HG03439 (cell line): ENCODE results near the gene ARHGAP45.
"Not testable (repeated sequence)": the region's sequence is repeated elsewhere in the genome, so short reads cannot be mapped to it uniquely, and the experiment has no call there.

ENCODE experiments used
- ATAC-seq: cut with Tn5 transposase; IDR thresholded peaks from one replicate; pipeline ENCODE4 v1.9.1; 2021; ENCODE audit warnings: mild to moderate bottlenecking, moderate library complexity; ENCODE audit not compliant: unreplicated experiment

The ARHGAP45 gene

DNA sequence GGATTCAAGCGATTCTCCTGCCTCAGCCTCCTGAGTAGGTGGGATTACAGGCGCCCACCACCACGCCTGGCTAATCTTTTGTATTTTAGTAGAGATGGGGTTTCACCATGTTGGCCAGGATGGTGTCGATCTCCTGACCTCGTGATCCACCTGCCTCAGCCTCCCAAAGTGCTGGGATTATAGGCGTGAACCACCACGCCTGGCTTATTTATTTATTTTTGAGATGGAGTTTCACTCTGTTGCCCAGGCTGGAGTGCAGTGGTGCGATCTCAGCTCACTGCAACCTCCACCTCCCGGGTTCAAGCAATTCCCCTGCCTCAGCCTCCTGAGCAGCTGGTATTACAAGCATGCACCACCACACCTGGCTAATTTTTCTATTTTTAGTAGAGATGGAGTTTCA, 47.8 kb downstream of the ARHGAP45 start:
- not testable (repeated sequence) for ATAC-seq

DNA sequence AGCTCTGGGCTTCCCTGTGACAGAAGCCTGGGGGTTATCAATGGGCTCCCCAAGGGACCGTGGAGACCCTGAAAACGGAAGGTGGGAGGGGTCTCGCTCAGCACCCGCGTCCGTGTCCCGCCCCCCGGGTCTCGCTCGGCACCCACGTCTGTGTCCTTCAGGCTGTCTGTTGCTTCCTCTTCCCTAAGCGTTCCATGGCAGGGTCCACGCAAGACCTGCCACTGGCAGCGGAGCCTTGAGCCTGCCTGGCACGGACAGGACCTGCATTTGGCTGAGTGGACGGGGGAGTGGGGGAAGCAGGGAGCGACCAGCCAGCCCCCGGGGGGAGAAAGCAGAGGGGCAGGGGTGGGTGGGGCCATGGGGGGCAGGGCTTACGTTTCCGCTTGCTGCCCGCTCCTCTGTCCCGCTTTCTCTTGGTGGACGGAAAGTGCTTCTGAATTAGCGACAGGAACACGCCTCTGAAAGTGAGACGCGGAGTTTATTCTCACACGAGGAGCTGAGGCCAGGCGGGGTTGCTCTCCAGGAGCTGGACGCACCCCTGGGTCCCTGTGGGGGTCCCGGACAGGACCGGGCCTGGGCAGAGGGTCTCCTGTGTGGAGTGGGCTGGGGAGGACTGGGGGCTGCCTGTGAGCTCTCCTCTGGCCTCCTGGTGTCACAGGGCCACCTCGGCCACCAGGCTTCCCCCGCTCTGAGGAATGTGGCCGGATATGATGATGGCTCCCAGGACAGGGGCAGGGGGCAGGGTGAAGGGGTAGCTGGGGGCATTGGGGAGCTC, 48.9 kb downstream of the ARHGAP45 start:
- ATAC-seq, result no peak

DNA sequence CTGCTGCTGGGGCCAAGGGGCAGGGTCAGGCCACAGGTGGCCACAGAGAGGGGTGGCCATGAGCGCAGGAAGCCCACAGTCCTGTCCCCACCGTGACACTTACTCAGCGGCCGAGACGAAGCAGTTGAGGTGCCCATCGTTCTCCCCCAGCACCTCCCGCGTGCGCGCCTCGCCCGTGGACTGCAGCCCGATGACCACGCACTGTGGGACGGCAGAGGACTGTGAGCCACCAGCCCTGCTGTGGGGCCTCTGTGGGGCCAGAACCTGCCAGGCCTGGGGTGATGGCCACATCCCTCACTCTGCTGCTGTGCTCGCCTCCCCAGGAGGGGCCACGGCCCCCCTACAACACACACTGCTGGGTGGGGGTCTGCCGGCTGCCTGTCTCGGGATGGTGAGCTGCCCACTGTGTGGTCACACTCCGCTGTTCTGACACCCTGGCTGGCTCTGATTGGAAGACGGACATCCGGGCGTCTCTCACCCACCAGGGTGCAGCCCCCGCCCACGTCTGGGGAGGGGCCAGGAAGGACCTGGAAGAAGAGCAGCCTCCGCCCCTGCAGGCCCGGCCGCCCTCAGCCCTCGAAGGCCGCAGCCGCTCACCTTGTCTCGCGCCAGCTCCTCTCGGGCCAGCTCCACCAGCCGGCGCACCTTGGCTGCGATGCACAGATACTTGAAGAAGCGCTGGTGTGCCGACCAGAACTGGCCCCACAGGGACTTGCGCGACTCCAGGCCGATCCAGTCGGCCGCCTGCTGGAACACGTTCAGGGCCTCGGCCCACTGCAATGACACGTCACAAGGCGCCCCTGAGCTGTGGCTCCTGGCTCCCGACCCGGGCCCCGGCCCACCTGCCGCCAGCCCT, 50.0 kb downstream of the ARHGAP45 start:
- ATAC-seq, result no peak

DNA sequence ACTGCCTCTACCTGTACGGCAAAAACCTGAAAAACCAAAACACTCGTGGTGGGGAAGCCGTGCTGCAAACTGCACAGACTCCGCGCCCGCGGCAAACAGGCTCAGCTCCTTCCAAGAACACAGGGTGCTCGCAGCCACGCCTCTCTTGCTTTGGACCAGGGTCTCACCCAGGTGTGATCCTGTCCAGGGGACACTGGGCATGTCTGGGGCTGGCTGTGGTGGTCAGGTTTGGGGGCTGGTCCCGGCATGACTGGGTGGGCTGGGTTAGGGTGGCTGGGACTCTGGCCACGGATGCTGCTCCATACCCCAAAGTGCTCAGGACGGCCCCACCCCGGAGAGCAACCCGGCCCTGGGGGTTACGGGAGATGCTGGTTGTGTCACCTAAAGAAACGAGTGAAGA, 50.7 kb downstream of the ARHGAP45 start:
- no peak for ATAC-seq

DNA sequence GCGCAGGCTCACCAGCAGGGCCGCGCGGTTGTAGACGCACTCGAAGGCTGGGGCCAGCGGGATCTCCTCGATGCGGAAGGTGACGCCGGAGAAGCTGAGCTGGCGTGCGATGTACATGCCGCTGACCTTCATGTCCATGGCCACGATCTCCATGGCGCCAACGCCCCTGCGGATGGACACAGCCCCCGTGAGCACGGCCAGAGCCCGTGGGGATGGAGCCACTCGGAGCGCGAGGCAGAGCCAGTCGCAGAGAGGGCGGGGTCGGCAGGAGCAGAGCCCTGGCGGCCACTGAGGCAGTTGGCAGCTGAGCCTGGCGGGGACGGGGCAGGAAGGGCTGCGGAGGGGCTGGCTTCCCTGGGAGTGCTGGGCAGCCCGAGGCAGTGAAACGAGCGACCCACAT, 52.0 kb downstream of the ARHGAP45 start:
- no peak for ATAC-seq

DNA sequence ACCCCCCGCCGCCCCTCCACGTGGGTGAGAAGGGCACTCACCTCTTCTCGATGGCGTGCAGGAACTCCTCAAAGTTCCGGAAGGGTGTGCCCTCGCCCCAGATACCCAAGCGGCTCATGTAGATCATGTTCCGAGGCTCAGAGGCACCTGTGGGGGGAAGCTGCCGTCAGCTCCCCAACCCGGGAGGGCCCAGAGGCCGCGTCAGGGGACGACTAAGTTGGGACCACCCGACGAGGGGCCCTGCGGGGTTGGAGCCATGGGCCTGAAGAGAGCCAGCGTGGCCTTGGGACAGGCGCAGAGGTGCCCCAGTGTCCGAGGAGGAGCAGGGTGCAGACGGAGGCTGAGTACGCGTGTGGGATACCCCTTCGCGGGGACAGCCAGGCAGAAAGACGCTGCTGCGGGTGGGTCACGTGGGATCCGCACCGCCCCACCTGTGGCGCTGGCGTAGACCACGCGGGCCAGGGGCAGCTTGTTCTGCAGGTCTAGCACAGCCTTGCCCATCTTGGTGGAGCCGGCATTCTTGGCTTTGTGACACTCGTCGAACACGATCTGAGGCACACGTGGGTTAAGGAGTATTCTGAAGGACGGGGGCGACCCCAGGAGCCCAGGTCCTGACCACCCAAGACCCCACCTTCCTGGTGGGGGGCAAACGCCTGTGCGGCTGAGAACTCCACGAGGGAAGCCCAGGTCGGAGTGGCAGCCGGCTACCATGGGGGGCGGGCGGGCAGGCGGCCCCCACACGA, 52.7 kb downstream of the ARHGAP45 start:
- ATAC-seq, result no peak

DNA sequence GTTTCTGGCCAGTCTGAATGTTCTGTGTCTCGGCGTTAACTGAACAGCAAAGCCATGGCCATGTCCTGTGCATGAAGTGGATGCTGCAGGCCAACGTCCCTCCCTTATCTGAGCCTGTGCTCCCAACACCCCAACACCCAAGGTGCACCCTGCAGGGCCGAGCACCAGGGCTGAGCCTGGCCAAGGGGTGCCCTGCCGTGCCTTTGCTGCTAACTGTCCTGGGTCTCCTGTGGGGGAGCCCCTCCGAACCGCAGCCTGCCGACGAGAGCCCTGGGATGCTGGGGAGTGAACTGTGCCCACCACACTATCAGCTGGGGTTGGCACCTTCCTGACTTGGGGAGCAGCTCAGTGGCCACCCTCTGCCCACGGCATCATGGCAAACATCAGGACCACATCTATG, 54.4 kb downstream of the ARHGAP45 start:
- no peak for ATAC-seq

DNA sequence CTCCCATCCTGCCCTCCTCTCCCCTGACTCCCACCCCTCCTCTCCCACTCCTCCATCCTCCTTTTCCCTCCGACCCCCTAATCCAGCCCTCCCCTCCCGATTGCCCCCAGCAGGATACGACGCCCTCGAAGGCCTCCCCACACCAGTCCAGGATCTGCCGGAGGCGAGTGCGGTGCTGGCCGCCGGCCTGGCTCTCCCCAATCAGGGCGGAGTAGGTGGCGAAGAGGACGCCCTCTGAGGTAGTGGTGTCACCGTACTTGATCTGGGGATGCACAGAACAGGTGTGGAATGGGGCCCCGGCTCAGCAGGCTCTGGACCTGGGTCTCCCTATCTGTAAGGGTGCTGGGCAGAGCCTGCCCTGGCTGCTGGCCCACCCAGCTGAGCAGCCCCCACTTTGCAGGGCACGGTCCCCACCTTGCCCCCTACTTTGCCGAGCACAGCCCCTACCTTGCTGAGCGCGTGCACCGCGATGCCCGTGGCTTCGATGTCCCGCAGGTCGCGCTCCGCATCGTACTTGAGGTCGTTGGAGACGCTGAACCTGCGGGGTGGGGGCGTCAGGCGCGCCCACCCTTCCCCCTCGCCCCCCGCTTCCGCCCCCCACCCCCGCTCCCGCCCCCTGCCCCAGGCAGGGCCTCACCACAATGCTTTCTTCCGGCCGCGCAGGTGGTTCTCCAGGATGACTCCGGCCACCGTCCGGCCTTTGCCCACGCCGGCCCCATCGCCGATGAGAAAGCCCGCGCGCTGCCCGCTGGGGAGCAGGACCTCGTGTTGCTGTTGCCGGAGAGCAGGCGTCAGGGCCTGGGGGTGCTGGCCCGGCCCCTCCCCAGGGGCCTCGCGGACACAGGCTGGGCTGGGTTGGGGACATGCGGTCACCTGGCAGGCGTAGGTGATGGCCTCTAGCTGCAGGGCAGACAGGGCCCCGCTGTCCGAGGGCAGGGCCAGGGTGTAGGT, 55.3 kb downstream of the ARHGAP45 start:
- ATAC-seq, result no peak

DNA sequence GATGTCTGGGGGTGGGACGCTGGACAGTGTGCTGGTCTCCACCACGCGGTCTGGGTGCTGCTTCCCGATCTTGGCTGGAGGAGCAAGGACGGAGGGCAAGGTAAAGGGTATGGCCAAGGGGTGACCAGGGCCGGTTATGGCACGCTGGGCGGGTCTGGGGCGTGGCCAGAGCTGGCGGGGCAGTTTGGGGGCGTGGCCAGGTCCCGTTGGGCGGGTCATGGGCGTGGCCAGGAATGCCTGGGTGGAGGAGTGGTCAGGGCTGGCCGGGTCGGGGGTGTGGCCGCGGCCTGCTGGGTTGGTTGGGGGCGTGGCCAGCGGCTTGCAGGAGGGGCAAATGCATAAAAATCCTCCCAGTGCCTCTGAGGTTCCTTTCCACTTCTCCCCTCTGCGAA, 56.0 kb downstream of the ARHGAP45 start:
- no peak for ATAC-seq

DNA sequence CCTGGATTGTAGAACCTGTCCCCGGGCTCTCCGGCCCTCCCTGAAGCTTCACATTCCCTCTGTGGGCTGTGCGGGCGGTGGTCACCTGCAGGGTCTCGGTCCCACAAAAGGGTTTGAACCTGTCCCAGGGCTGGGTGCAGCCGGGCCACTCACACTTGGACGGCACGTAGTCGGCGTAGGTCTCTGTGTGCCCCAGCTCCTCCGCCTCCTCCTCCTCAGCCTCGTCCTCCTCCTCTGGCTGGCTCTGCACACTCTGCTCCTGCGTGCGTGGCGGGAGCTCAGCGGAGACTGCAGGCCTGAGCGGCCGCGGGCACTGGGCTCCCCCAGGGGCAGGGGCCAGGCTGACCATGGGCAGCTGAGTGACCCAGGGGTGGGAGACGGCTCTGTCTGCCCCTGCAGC, 56.4 kb downstream of the ARHGAP45 start:
- ATAC-seq, result no peak

DNA sequence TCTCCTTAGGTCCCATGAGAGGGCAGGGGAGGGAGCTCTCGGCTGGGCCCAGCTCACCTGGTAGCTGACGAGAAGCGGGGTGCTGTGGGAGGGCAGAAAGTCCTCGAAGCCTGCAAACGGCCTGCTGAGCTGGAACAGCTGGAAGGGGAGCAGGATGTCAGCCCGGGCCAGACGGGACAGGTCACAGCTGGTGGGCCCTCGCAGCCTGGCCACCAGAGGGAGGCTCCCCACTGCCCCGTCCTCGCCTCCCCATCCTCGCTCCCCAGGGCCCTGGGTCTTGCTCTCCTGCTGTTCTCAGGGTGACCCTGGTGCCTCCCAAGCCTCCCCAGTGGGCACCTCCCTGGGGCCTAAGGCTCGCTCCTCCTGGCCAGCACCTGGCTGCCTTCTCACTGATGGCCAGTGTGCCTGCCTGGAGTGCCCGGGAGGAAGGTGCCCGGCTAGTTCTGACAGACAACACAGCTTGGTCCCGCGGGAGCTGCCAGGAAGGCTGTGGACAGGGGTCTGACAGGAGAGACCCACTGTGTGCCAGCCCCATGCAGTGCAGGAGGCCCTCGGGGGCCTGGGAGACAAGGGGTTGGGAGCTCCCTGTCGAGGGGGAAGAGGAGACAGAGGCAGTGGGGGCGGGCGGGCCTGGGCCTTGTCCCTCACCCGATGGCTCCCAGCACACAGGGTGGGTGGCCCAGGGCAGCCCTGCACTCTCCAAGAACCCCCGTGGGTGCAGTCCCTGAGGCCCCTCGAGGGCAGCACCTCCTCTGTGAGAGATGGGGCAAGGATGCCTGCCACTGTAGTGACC, 57.1 kb downstream of the ARHGAP45 start:
- ATAC-seq, result no peak

DNA sequence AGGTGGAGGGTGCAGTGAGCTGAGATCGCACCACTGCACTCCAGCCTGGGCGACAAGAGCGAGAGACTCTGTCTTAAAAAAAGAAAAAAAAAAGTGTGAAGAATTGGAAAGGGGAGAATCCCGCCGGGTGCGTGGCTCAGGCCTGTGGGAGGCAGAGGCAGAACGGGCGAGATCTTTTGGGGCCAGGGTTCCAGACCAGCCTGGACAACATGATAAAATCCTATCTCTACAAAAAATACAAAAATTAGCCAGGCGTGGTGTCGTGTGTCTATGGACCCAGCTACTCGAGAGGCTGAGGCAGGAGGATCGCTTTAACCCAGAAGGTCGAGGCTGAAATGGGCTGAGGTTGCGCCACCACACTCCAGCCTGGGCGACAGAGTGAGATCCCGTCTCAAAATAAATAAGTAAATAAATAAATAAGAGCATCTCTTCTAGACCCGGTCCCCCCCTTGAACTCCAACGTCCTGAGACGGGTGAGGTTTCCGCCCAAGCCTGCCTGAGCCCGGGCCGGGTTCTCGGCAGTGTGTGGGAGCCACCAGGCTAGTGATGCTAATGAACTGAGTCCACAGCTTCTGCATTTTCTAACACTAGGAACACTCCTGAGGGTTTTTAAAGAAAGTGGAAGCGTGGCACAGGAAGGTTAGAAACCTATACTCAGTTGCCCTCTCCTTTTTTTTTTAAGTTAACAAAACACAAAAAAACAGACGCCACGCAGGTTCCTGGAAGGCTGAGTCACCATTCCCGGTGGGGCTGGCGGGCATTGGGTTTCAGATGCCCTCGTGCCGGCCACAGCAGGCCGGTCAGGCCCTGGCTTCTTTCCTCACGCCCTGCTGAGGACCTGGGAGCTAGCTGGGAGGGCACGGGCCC, 58.9 kb downstream of the ARHGAP45 start:
- ATAC-seq, result no peak

DNA sequence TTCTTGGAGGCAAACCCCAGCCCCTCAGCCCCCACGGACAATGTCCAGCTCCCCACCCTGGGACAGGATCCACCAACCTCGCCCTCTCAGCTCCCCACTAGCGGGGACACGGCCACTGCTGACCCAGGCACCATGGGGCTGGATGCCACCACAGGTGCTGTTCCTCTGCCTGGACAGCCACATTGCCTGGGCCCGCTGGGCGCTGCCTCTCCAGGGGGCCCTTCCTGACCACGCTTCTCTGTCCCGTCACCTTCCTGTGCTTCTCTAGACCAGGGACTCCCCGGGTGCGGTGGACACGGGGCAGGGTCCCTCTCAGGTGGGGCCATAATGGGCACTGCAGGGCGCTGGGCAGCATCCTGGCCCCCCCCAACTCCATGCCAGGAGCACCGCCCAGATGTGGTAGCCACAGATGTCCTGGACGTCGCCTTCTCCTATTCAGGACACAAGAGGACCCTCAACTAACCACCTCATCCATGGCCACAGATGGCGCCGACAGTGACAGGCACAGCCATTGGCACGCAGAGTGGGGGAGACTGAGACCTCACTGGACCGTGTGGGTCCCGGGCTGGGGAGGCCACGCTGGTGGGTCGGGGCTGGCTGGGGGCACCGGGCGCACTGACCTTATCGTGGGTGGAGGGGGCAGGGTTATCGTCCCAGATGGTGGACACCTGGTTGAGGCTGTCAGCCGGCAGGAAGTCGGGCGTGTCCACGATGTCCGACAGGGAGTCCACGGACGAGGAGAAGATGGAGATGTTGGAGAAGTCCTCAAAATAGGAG, 60.2 kb downstream of the ARHGAP45 start:
- ATAC-seq, result no peak

DNA sequence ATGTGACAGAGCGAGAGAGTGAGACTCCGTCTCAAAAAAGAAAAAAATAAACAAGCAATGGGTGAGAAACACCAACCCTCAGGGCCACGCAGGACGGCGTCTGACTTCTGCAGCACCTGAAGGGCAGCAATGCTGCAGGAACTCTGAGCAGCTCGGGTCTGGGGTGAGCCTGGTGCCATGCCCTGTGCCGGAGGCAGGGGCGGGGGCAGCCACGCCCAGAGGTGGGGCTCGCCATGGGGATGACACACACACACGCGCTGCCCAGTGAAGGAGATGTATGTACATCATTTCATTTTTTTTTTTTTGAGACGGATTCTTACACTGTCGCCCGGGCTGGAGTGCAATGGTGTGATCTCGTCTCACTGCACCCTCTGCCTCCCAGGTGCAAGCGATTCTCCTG, 61.1 kb downstream of the ARHGAP45 start:
- no peak for ATAC-seq

DNA sequence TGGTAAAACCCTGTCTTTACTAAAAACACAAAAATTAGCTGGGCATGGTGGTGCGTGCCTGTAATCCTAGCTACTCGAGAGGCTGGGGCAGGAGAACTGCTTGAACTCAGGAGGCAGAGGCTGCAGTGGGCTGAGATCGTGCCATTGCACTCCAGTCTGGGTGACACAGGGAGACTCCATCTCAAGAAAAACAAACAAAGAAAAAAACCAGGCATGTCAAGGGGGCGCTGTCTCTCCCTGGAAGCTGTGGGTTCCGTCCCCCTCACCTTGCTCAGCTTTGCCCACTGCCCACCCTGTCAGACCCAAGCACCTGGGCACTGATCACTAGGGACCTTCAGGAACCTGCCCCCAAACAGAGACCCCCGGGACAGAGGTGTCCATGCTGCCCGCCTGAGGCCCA, 62.1 kb downstream of the ARHGAP45 start:
- not testable (repeated sequence) for ATAC-seq

DNA sequence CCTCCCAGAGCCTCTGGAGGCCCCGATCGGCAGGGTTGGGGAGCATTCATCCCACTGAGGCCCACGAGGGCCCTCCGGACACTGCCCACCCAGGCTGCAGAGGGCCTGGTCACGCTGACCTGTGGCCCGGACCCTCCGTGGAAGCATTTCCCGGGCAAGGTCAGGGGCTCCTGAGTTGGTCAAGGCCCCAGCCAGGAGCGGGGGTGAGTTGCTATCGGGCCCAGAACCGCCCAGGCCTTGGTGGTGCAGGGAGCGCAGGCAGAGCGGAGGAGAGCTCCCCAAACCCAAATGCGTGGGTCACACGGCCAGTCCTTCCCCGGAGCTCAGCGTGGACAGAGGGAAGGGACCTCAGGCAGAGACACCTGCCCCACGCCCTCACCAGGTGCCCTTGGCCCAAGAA, 62.6 kb downstream of the ARHGAP45 start:
- ATAC-seq, result no peak

DNA sequence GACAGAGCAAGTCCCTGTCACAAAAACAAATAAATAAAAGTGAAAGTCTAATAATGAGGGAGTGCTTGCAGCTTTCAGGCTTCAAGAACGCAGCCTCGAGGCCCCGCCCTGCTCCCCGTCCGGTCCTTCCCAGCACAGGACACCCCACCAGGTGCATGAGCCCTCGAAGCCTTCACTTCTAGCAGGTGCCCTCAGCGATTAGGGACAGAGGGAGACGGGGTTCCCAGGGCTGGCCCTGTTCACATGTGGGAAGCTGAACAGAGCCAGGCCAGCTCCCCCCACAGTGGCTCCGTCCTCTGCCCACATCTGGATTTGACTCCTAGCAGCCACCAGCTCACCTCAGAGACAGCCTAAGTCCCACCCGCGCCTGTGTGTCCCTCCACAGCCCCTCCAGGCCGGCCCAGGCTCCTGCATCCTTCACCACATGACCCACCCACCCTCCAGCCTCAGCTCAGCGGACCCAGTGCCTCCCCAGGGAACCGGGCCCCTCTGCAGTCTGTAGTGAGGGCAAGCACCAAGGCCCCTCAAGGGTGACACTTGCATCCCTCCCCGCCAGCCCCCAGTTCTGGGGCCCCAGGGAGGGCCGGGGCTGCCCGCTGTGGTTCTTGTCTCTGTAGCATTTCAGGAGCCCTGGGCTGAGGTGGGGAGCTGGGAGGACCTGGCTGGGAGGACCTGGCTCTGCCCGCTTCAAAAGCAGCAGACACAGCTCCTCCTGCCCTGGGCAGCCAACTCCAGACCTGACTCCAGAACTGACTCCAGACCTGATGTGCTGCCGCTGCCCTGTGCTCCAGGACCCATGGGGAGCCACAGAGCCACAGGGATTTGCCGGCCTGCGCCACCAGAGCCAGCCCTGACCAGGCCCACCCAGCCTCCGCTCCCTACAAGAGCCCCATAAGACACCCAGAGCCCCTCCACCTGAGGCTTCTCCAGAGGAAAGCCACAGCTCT, 64.1 kb downstream of the ARHGAP45 start:
- no peak for ATAC-seq
